CMK (cell line): ENCODE results near the gene DUSP21.
"Not testable (repeated sequence)": the region's sequence is repeated elsewhere in the genome, so short reads cannot be mapped to it uniquely, and the experiment has no call there.

ENCODE experiments used
- DNase-seq: peaks from one replicate; pipeline ENCODE4 v3.0.0-alpha.2; 2010; ENCODE audit warnings: low read depth

DUSP21 gene

DNA sequence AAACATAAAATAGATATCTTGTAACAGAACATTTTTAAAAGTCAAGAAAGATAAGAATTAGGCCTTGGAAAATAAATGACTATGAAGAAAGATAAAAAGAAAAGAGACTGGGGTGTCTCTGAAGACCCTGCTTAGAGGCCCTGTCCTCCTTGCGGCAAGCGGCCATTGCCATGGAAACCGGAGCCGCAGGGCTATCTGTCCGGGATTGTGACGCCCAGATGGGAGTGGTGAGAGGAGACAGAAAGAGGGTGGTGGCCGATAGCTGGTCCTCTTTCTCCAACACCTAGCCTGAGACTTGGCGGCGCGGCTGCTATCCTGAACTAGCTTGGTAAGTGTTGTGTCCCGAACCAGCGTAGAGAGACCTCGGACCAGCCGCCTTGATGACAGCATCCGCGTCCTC, at the start of gene DUSP21:
DUSP21 (plus strand) TSS at position 269 of the 400 bp plus-strand sequence; CDS start at position 381, 112 bp downstream.
- DNase-seq = no peak

DNA sequence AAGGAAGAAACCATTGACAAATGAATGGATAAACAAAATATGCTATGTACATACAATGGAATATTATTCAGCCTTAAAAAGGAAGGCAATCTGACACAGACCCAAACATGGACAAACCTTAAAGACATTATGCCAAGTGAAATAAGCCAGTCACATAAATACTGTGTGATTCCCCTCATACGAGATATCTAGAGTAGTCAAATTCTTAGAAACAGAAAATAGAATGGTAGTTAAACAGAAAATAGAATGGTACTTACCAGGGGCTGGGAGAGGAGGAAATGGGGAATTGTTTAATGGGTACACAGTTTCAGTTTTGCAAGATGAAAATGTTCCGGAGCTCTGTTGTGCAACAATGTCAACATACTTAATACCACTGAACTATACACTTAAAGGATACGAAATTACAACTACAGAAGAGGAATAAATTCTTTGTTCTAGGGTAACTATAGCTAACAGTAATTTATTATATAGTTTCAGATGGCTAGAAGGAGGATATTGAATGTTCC, 47.8 kb upstream of the DUSP21 start:
- DNase-seq = no peak

DNA sequence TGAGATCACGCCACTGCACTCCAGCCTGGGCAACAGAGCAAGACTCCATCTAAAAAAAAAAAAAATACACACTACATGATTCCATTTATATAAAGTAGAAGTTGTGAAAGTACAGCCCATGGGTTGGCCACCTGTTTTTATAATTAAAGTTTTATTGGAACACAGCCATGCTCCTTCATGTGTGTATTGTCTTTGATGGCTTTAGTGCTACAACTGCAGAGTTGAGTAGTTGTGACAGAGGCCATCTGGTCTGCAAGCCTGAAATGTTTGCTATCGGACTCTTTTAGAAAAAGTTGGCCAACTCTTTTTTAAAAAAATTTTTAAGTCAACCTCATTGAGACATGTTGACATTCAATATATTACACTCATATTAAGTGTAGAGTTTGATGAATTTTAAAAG, 41.2 kb upstream of the DUSP21 start:
- no peak for DNase-seq

DNA sequence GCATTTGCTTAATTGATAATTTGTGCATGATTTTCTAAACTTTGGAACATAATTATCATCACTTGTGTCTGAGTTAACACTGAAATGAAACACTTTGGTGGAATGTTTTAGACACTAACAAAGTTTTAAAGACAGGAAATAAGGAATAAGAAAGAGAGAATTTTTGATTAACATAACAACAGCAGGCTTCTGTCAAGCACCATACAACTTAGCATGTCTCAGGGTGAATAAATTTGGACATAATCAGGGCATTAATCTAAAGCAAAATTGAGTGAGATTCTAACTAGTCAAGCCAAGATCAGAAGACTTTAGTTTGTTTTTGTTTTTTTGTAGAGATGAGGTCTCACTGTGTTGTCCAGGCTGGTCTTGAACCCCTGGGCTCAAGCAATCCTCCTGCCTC, 28.1 kb upstream of the DUSP21 start:
- no peak for DNase-seq

DNA sequence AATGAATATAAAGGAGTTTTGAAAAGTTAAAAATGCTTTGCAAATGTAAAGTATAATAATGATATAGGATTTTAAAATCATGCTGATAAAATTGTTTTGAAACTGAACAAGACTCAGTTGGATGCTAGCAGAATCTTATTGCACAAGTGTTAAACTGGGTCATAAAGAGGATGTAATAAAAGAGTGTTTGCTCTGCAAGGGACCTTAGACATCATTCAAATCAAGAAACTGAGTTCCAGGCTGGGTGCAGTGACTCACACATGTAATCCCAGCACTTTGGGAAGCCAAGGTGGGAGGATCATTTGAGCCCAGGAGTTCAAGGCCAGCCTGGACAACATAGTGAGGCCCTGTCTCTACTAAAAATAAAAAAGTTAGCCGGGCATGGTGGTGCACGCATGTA, 27.5 kb upstream of the DUSP21 start:
- DNase-seq = no peak

DNA sequence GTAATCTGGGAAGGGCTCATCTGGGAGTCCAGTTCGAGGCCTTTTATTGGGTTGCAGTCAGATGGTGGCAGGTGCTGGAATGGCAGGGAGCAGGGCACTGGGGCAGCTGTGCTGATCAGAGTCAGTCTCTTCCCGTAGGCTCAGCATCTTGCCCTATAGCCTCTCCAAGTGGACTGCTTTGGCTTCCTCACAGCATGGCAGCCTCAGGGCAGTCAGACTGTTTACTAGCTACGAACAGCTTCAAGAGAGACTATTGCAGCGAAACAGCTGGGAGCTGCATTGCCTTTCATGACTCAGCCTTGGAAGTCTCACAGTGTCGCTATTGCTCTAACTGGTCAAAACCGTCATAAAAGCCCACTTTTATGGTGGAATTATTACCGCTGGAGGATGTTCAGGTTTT, 26.8 kb upstream of the DUSP21 start:
- no peak for DNase-seq

DNA sequence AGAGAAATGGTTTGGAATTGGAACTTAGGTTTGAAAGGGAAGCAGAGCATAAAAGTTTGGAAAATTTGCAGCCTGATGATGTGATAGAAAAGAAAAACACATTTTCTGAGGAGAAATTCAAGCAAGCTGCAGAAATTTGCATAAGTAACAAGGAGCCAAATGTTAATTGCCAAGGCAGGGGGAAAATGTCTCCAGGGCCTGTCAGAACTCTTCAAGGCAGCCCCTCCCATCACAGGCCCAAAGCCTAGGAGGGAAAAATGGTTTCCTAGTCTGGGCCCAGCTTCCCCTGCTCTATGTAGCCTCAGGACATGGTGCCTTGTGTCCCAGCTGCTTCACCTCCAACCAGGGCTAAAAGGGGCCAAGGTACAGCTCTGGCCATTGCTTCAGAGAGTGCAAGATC, 21.2 kb upstream of the DUSP21 start:
- DNase-seq = no peak

DNA sequence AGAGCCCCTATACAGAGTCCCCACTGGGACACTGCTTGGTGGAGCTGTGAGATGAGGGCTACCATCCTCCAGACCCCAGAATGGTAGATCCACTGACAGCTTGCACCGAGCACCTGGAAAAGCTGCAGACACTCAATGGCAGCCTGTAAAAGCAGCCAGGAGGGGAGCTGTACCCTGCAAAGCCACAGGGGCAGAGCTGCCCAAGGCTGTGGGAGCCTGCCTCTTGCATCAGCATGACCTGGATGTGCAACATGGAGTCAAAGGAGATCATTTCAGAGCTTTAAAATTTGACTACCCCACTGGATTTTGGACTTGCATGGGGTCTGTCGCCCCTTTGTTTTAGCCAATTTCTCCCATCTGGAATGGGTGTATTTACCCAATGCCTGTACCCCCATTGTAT, 20.6 kb upstream of the DUSP21 start:
- not testable (repeated sequence) for DNase-seq

DNA sequence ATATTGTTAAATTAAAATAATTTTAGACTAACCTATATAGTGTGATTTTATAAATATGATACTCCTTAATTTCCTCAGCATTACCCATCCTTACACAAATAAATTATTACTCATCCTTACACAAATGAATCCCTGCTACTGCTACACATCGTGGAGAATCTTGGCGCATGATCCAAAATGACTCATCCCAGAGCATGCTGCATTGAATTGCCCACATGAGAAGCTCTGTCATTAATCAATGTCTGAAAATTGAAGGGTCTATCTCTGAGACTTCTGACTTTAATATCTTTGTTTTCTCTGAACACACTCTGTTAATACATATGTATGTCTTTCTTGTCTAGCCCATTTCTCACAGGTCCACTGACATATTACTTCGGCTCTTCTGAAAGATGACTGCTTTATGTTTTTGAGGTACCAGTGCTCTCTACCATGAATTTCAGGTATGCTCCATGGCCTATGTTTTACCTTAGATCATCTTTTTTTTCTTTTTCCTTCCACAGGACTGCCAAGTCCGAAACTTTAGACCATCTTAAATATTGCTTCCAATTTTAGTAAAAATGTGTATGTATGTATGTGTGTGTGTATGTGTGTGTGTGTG, 15.7 kb upstream of the DUSP21 start:
- DNase-seq = no peak

DNA sequence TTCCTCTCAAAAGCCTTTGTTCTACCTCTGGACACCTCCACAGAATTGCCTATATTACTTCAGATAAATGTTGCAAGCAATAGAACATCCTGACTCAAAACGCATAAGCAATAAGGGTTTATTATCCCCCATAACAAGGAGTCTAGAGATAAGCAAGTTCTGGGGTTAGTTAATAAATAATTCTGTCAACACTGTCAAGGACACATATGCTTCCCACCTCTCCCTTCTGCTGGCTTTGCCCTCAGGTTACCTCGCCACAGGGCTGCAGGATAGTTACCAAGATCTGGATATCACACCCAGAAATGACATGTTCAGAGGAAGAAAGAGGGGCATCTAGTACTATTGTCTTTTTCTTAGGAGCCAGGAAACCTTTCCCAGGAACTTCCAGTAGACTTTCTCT, 14.0 kb upstream of the DUSP21 start:
- DNase-seq = no peak

DNA sequence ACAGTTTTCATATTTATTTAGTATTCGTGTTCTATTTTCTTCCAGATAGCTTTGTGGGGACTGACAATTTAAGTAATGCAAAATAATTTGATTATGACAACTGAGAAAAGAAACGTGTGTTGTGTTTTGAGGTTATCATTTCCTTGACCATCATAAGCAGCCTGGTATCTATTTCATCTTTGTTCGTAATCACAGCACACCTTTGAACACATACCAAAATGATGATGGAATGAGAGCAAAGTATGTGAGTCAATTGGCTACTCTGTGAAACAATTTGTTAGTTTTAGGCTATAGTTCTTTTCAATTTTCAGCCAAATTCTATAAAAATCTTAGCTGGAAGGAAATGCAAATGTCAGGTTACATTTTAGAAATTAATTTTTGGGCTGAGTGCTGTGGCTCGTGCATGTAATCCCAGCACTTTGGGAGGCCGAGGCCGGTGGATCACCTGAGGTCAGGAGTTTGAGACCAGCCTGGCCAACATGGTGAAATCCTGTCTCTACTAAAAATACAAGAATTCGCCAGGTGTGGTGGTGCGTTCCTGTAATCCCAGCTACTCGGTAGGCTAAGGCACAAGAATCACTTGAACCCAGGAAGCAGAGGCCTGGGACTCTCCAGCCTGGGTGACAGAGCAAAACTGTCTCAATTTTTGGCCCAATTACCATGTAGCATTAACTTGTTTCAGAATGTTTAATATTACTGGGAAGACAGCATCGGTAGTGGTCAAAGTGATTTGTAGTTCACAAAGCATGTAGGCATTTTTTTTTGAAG, 1.1 kb upstream of the DUSP21 start:
- DNase-seq = no peak

DNA sequence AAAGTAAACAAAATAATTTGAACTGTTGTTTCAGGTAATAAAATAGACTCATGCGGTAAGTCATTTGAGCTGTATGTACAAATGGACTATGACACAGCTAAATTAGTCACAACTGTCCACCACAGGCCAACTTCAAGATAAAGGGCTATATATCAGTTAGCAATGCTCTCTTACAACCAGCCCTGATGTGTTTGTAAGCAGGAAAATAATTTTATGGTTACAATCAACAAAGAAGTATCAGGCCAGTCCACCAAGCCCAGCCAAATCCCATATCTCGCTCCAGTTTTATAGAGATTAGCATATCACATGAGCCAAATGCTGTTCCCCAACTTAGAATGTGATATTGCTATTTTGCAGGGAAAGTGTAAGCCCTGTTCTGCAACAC, 511 bp upstream of the DUSP21 start:
- no peak for DNase-seq

DNA sequence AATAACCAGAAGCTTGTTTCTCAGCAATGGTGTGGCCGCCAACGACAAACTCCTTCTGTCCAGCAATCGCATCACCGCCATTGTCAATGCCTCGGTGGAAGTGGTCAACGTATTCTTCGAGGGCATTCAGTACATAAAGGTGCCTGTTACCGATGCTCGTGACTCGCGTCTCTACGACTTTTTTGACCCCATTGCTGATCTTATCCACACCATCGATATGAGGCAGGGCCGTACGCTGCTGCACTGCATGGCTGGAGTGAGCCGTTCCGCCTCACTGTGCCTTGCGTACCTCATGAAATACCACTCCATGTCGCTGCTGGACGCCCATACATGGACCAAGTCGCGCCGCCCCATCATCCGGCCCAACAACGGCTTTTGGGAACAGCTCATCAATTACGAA, 383 bp downstream of the DUSP21 start:
- DNase-seq = no peak

DNA sequence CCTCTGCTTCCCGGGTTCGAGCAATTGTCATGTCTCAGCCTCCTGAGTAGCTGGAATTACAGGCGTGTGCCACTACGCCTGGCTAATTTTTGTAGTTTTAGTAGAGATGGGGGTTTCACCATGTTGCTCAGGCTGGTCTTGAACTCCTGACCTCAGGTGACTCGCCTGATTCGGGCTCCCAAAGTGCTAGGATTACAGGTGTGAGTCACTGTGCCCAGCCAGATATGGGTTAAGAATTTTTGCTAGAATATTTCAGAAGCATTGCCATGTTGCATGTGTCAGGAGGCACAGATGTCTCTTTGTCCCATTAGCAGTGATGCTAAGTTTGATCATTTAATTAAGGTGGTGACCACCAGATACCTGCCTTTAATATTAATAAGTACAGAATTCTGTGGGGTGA, 7.1 kb downstream of the DUSP21 start:
- DNase-seq = not testable (repeated sequence)

DNA sequence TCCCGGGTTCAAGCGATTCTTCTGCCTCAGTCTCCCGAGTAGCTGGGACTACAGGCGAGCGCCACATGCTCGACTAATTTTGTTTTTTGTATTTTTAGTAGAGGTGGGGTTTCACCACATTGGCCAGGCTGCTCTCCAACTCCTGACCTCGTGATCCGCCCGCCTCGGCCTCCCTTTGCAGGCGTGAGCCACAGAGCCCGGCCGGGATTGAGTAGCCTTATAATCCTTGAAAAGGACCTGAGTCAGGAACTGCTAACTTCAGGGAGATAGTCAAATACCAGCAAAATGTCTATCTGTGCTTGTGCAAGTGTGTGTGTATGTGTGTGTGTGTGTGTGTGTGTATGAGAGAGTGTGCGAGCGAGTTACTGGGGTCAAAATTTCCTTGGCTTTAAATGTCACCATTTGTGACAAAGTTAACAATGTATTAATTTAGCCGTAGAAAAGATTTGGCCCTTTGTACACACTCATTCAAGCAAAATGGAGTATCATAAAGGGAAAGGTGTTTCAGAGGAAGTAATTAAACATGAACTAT, 27.4 kb downstream of the DUSP21 start:
- no peak for DNase-seq

DNA sequence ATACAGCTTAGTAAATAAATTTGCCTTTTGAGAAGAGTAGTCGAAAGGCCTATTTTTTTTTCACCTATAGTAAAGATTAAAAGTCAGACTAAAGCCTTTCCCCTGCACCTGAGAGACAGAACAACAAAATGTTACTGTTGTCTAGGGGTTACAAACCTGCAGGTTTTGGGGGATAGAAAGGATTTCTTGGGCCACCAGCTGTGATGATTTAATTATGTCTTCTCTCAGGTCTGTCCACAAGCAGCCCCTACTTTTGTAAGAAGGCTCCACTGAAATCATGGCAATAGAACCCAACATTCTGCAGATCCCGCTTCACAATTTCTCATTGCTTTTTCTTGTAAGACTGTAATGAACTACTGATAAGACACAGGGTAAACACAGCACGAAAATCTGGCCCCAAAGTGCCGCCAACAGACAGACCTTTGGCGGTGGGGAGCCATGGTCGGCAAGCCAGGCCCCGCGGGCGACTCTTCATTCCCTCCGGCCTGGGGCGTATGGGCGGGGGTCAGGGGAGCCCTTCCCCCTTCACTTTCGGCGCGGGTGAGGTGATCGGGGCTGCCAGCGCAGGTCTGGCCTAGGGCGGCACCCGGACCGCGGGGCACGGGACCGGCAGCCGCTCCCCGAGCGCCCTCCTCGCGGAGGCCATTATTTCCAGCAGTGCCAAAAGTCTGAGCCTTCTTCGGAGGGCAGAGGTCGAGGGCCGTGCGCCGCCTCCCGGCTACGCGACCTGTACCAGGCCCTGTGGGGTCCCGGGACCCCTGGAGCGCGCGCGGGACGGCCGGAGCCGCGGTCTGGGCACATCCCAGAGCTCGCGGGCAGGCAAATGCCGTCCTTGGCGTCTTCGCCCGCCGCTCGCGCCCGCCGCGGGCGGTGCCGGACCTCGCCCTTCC, 28.4 kb downstream of the DUSP21 start:
- no peak for DNase-seq

DNA sequence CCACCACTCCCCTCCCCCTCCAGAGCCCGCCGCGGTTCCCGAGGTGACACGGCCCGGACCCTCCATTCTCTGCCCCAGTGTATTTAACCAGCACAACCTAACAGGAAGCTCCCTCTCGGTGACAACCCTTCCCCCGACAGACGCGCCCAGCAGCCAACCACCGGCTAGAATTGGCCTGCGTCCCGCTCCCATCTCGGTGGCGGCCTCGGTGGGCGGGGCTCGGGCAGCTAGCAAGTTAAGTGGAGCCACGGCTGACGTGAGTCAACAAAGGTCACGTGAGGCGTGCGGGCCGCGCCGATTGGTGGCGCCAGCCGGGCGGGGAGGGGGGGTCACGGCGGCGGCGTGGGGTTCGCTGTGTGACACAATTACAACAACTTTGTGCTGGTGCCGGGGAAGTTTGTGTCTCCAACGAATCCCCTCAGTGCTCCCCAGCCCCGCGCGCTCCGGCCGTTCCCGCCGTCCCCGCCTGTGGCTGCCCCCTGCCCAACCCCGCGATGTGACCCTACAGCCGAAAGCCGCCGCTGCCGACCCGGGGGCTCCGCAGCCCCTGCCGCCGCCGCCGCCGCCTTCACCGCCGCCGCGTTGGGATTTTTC, 29.1 kb downstream of the DUSP21 start, which contains the start of gene KDM6A:
KDM6A (plus strand) TSS at position 368 of the 594 bp plus-strand sequence. CDS start 364 bp downstream, outside the sequence.
- DNase-seq = peak; percentile 92

DNA sequence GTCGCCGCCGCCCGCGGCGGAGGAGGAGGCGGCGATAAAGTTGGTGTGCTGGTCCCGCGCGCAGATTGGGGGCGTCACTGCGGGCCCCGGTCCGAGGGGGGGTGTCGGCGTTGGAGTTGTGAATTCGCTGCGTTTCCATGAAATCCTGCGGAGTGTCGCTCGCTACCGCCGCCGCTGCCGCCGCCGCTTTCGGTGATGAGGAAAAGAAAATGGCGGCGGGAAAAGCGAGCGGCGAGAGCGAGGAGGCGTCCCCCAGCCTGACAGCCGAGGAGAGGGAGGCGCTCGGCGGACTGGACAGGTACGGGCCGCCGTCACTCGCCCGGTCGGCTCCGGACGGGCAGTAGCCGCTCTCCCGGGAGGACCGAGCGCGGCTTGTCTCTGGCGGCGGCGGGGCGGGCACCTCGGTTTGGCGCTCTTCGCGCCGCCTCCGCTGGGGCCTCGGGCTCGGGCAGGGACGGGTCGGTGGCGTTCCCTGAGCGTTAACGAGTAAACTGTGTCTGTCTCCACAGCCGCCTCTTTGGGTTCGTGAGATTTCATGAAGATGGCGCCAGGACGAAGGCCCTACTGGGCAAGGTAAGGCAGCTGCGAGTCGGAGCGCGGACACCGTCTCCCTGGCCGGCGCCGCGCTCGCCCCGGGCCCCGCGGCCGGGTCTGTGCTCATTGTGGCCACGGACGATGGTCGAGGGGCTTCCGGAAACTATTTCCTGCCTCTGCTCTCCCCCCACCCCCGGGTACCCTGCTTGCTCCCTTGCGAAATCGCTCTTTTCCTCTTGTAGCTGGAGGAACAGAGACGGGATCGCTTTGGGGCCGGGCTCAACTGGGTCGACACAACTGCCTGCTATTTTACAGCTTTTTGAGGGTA, 29.8 kb downstream of the DUSP21 start:
- no peak for DNase-seq

DNA sequence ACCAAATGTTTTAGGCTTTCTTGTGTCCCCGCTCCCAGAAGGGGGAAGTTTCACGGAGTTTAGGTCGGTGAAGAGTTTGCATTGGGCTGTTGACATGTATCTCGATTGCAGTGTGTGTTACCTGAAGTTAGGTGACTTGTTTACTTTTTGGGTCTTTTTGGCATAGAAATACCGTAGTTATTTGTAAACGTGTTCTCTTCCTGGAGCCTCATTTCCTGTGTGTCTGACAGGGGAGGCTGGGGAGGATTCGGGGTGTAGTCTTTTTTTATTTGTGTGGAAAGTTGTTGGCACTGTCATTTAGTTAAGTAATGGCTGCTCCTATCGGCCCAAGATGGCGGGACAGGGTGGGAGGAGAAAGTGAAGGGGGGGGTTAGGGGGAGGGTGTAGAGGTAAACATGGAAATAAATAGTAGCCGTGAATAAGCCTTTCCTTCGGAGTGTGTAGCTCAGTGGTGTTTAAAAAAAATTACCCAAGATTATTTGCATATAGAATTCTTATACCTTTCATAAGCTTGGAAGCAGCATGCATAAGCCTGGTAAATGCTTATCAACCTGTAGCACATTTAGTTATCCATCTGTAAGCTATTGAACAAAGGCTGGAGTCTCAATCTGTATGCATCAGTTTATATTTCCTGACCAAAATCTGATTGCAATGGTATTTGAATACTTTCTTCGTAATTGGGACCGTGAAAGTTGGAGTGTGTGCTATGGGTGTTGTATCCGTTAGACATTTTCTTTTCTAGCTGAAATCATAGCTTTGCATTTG, 30.8 kb downstream of the DUSP21 start:
- no peak for DNase-seq

DNA sequence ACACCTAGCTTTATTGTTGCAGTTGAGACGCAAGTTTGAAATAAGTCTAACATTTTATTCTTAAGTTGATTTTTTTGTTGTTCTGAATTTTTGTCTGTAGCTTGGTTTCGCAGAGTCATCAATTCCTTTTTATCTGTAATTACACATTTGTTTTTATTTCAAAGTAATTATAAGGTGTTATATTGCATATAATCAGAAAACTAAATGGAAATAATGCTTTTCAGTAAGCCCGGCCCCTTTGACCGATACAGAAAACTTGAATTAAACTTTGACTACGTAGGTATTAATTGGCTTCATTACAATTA, 31.3 kb downstream of the DUSP21 start:
- DNase-seq = no peak
